ENCODE results near the gene SAC3D1. TPM values are rescaled to one million over a fixed set of nuclear protein-coding genes. Genes with fewer than 3 reads are reported as not detected.

Gene SAC3D1
- total and polyA plus RNA-seq, 9 of the 15 experiments (the other 6 are each of a cell fraction or from before 2014, with no cell fraction given): 0.20 to 35.2 (median 5.8) TPM

- TF ChIP-seq ZNF407 (IDR thresholded peaks at IDR 0.05; ENCODE audit: low read depth): no peak
- TF ChIP-seq HNRNPK (IDR thresholded peaks at IDR 0.05; ENCODE audit: low read depth, low read length, poor library complexity, severe bottlenecking): no peak
- TF ChIP-seq FOXJ3 (CRISPR knock-in tag; IDR thresholded peaks at IDR 0.05): no peak
- no peak for TF ChIP-seq ZNF518B (CRISPR knock-in tag; IDR thresholded peaks at IDR 0.05)
- TF ChIP-seq CBFA2T3 (IDR thresholded peaks at IDR 0.05): no peak
- peak; percentile 42 to 76; a peak in 3 of 4 replicates for TF ChIP-seq MNT (conservative IDR thresholded peaks at IDR 0.05)
- TF ChIP-seq U2AF1 (optimal IDR thresholded peaks at IDR 0.05; ENCODE audit: low read depth, low read length): peak; percentile 13
- peak; percentile 43; the same call in 1 of the 2 replicates for TF ChIP-seq POLR2AphosphoS2 (IDR thresholded peaks at IDR 0.05; ENCODE audit: low read length)
- TF ChIP-seq SIN3A (IDR thresholded peaks at IDR 0.05; ENCODE audit: borderline replicate concordance in 2 of 2, control insufficient read depth in 1 of 2, low read depth in 2 of 2, low read length in 2 of 2): peak in 1 of 2 experiments; percentile 46; a peak in 1 of 4 replicates
- TF ChIP-seq KDM5B (IDR thresholded peaks at IDR 0.05; ENCODE audit: insufficient replicate concordance, low read depth, low read length): peak; percentile 67
Observed at GRCh38 chr11:65040847-65041622, at the start of gene SAC3D1 (continued).
